ENCODE measurements around the gene FRMPD3. TPM values are rescaled to one million over a fixed set of nuclear protein-coding genes. Genes with fewer than 3 reads are reported as not detected.

The FRMPD3 gene
- total RNA-seq, 4 donors from 2014 or later: 0.14 to 1.5 TPM; not detected in 2

DNA sequence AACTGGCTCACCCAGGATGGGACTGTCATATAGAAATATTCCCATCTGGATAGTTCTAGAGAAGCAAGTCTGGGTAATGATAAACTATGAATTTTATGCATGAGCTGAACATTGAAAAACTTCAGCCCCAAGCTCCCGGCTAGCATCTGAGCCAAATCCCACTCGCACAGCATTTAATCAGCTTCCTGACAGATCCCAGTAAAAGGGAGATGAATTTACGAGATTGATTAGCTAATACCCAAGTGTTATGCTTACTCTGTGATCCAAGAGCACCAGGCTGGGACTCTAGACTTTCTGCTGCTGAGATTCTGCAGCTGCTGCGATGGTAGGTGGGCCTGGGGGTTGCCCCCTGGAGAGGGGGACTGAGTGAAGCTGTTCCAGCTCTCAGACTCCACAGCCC, 28.0 kb downstream of the FRMPD3 start:
- no peak overlapping the region for H3K4me3 ChIP-seq
- TF ChIP-seq, protein P1, sequence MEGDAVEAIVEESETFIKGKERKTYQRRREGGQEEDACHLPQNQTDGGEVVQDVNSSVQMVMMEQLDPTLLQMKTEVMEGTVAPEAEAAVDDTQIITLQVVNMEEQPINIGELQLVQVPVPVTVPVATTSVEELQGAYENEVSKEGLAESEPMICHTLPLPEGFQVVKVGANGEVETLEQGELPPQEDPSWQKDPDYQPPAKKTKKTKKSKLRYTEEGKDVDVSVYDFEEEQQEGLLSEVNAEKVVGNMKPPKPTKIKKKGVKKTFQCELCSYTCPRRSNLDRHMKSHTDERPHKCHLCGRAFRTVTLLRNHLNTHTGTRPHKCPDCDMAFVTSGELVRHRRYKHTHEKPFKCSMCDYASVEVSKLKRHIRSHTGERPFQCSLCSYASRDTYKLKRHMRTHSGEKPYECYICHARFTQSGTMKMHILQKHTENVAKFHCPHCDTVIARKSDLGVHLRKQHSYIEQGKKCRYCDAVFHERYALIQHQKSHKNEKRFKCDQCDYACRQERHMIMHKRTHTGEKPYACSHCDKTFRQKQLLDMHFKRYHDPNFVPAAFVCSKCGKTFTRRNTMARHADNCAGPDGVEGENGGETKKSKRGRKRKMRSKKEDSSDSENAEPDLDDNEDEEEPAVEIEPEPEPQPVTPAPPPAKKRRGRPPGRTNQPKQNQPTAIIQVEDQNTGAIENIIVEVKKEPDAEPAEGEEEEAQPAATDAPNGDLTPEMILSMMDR (IDR thresholded peaks at IDR 0.05): no peak
- no peak for TF ChIP-seq POLR2A (IDR thresholded peaks at IDR 0.05)
- intact Hi-C loops (cut with DNase I; ENCODE audit: low total_unique reads): no loop called here

DNA sequence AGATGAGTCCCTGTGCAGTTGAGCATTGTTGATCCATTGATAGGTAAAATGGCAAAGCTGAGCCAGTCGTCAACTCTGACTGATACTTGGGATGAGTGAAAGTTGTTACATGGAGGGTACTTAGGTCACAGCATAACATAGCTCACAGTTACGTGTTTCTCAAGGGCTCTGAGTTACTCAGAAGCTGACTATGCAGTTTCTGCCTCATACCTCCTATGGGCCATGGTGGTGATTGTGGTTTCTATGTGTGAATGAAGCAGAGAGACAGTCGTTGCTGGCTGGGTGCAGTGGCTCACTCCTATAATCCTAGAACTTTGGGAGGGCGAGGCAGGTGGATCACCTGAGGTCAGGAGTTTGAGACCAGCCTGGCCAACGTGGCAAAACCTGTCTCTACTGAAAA, 30.8 kb downstream of the FRMPD3 start:
- intact Hi-C loops (cut with DNase I; ENCODE audit: low total_unique reads): no loop called here
- Histone ChIP-seq H3K27me3 (no peaks in the 10 kb centered on the region), H3K9me3 (no peaks in the 10 kb centered on the region), H3K36me3 (no peaks in the 10 kb centered on the region), H3K4me3 (no peak overlapping the region), H3K4me1 (no peaks in the 10 kb centered on the region), H3K27ac (no peak overlapping the region)
- no peak for DNase-seq
- no peak for TF ChIP-seq POLR2A (IDR thresholded peaks at IDR 0.05)
- TF ChIP-seq, protein P1 (IDR thresholded peaks at IDR 0.05): no peak

More for the DNA sequence above, 28.0 kb downstream of the FRMPD3 start:
- H3K27me3 ChIP-seq: no peaks in the 10 kb centered on the region
- no peaks in the 10 kb centered on the region for H3K9me3 ChIP-seq
- no peaks in the 10 kb centered on the region for H3K4me1 ChIP-seq
- H3K36me3 ChIP-seq: no peaks in the 10 kb centered on the region
- no peak overlapping the region for H3K27ac ChIP-seq
- no peak for DNase-seq

DNA sequence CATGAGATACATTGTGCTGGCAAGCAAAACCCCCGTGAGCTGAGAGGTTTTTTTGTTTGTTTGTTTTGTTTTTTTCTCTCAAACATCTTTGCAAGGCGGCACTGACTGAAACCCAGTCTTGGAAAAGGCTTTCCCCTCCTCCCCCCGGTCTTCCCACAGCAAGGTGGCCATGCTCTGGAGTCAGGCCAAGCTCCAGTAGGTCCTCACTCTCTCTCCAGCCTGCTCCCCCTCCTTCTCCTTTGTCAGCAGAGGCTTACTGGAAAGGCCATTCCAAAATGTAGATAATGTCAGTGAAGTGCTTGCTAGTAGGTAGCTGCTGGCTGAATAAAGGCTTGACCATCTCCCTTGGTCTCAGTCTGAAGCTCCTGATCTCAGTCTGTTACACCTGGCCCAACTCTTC, 32.6 kb downstream of the FRMPD3 start:
- no peak for TF ChIP-seq POLR2A (IDR thresholded peaks at IDR 0.05)
- TF ChIP-seq, protein P1 (IDR thresholded peaks at IDR 0.05): no peak

DNA sequence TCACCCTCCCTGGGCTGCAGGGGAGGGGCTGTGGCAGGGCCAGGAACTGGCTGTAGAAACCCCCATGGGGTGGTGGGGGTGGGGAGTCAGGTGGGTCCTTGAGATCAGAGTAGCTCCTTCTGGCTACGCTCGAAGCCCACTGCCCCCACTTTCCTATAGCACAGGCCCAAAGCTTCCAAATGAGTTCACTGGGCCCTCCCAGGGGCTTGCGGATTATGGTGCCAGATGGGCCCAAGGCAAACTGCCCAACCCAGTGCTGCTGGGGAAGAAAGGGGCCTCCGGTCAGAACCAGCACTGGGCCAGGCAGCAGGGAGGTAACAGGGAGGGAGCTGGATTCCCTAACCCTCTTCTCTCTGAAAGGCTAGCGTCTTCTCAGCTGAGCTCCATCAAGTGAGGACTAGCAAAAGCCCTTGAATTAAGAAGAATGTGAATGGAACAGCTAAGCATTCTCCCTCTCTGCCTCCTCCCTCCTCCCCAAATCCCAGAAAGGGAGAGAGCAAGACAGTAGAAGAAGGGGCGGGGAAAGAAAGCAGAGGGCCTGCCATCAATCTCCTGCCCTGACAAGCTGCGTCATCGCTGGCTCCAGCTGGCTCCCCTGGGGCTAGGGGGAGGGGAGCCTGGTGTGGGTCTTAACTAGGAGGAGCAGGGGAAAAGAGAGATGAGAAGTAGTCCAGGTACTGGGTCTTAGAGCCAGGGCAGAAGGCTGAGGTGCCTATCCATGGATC, 34.7 kb downstream of the FRMPD3 start:
- intact Hi-C loops (cut with DNase I; ENCODE audit: low total_unique reads): no loop called here
- H3K9me3 ChIP-seq: no peaks in the 10 kb centered on the region
- DNase-seq: peak; percentile 51 to 67
- H3K27ac ChIP-seq: no peak overlapping the region
- TF ChIP-seq POLR2A (IDR thresholded peaks at IDR 0.05): no peak
- TF ChIP-seq, protein P1 (IDR thresholded peaks at IDR 0.05): no peak
- no peak overlapping the region for H3K4me3 ChIP-seq
- no peaks in the 10 kb centered on the region for H3K4me1 ChIP-seq
- no peaks in the 10 kb centered on the region for H3K36me3 ChIP-seq
- H3K27me3 ChIP-seq: no peaks in the 10 kb centered on the region

More for the DNA sequence above, 32.6 kb downstream of the FRMPD3 start:
- intact Hi-C loops (cut with DNase I; ENCODE audit: low total_unique reads): no loop called here
- H3K27ac ChIP-seq: no peak overlapping the region
- H3K4me1 ChIP-seq: no peaks in the 10 kb centered on the region
- no peaks in the 10 kb centered on the region for H3K27me3 ChIP-seq
- no peak for DNase-seq
- H3K9me3 ChIP-seq: no peaks in the 10 kb centered on the region
- H3K4me3 ChIP-seq: no peak overlapping the region
- no peaks in the 10 kb centered on the region for H3K36me3 ChIP-seq

DNA sequence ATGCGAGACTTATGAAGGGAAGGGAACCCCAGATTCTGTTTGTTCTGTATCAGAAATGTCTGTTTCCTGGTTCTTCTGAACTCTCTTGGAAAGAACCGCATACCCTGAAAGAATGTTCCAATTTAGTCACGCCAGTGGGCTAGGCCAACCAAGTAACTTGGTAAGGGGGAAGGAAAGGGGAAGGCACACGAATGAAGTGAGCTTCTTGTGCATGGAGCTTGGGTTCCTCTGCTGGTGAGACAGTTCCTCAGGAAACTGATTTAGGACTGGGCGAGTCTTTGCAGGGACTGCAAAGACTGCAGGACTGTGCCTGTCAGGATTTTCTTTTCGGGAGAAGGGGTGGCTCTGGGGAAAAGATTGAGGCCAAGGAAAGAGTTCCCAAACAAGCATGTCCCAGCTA, 35.6 kb downstream of the FRMPD3 start:
- Histone ChIP-seq H3K36me3 (no peaks in the 10 kb centered on the region), H3K4me1 (no peaks in the 10 kb centered on the region), H3K27me3 (no peaks in the 10 kb centered on the region), H3K9me3 (no peaks in the 10 kb centered on the region), H3K4me3 (no peak overlapping the region), H3K27ac (no peak overlapping the region)
- TF ChIP-seq POLR2A (IDR thresholded peaks at IDR 0.05): no peak
- TF ChIP-seq, protein P1 (IDR thresholded peaks at IDR 0.05): no peak
- intact Hi-C loops (cut with DNase I; ENCODE audit: low total_unique reads): no loop called here
- DNase-seq: no peak

Data from uterus (tissue), 4 donors.